HG02588 (cell line): ENCODE data around the gene CCT8L2.
"Not testable (repeated sequence)": the region's sequence is repeated elsewhere in the genome, so short reads cannot be mapped to it uniquely, and the experiment has no call there.

ENCODE experiments used
- ATAC-seq: cut with Tn5 transposase; IDR thresholded peaks from one replicate; pipeline ENCODE4 v1.9.1; 2021; ENCODE audit warnings: mild to moderate bottlenecking, moderate library complexity; ENCODE audit not compliant: unreplicated experiment

The CCT8L2 gene

DNA sequence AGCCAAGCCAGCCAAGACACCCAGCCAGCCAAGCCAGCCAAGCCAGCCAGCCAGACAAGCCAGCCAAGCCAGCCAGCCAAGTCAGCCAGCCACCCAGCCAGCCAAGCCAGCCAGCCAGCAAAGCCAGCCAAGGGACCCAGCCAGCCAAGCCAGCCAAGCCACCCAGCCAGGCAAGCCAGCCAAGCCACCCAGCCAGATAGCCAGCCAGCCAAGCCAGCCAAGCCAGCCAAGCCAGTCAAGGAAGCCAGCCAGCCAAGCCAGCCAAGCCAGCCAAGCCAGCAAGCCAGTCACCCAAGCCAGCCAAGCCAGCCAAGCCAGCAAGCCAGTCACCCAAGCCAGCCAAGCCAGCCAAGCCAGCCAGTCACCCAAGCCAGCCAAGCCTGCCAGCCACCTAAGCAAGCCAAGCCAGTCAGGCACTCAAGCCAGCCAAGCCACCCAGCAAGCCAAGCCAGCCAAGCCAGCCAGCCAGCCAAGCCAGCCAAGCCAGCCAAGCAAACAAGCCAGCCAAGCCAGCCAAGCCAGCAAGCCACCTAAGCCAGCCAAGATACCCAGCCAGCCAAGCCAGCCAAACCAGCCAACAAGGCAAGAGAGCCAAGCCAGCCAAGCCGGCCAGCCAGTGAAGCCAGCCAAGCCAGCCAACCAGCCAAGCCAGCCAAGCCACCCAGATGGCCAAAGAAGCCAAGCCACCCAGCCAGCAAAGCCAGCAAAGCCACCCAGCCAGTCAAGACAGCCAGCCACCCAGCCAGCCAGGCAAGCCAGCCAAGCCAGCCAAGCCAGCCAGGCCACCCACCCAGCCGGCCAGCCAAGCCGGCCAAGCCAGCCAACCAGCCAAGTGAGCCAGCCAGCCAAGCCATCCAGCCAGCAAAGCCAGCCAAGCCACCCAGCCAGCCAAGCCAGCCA is 33.3 kb downstream of the CCT8L2 start:
- ATAC-seq, result no peak

DNA sequence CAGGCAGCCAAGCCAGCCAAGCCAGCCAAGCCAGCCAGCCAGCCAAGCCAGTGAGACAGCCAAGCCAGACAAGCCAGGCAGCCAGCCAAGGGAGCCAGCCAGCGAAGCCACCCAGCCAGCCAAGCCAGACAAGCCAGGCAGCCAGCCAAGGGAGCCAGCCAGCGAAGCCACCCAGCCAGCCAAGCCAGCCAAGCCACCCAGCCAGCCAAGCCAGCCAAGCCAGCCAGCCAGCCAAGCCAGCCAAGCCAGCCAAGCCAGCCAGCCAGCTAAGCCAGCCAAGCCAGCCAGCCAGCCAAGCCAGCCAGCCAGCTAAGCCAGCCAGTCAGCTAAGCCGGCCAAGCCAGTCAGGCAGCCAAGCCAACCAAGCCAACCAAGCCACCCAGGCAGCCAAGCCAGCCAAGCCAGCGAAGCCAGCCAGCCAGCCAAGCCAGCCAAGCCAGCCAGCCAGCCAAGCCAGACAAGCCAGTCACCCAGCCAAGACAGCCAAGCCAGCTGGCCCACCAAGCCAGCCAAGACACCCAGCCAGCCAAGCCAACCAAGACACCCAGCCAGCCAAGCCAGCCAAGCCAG is 34.1 kb downstream of the CCT8L2 start:
- not testable (repeated sequence) for ATAC-seq

DNA sequence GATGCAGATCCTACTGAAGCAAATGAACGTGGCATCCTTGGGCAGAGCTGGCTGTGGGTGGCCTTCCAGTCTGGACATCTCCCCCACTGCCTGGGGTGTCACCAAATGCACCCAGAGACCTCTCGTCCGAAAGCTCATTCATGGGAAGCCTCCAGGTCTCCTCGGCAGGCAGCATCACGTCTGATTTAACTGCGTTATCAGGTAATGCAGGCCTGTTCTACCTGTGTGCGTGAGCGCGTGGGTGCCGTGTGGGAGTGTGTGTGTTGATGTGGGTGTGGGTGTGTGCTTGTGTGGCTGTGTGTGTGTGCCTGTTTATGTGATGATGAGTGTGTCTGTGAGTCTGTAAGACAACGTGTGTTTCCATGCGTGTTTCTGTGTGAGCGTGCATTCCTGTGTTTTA is 35.1 kb downstream of the CCT8L2 start:
- ATAC-seq, result not testable (repeated sequence)

DNA sequence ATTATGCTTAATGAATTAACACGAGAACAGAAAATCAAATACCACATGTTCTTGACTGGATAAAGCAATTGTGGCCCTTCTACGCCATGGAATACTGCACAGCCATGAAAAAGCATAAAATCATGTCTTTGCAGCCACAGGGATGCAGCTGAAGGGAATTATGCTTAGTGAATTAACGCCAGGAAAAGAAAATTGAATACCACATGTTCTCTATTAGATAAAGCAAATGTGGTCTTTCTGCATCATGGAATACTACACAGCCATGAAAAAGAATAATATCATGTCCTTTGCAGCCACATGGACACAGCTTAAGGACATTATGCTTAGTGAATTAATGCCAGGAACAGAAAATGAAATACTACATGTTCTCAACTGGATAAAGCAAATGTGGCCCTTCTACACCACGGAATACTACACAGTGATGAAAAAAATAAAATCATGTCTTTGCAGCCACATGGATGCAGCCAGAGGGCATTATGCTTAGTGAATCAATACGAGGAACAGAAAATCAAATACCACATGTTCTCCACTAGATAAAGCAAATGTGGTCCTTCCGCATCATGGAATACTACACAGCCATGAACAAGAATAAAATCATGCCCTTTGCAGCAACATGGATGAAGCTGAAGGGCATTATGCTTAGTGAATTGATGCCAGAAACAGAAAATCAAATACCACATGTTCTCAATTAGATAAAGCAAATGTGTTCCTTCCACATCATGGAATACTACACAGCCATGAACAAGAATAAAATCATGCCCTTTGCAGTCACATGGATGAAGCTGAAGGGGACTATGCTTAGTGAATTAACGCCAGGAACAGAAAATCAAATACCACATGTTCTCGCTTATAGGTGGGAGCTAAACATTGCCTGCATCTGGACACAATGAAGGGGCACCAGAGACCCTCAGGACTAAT is 37.3 kb downstream of the CCT8L2 start:
- not testable (repeated sequence) for ATAC-seq

DNA sequence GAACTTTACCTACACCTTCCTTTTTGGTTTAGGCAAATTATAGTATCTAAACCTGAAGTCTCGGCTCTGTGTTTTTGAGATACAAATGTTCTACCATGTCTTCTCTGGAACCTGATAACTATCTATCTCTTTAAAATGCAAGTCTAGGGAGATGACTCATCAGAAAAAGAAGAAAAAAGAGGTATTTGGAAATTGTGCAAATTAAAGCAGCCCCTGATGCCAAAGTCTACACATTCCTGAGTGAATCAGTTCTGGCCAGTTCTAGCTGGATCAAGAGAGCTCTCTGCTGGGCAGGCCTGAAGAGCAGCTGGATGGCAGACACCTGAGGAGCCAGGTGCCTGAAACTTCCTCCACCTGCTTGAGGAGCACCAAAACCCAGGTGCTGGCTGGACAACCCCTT is 49.3 kb downstream of the CCT8L2 start:
- ATAC-seq, result not testable (repeated sequence)
